Gastroesophageal sphincter (tissue), 4 donors: ENCODE data around the gene FBXO28. TPM values are rescaled to one million over a fixed set of nuclear protein-coding genes. Genes with fewer than 3 reads are reported as not detected.
A peak's percentile ranks its signal among the peaks of the same experiment; 100 is the strongest.
"Not testable (repeated sequence)": the region's sequence is repeated elsewhere in the genome, so short reads cannot be mapped to it uniquely, and the experiment has no call there.

Experiments used
- ATAC-seq: fragments of 150-250 bp; one replicate; pipeline ENCODE4 v1.9.1; 2016; ENCODE audit warnings: mild to moderate bottlenecking, moderate library complexity
- H3K27ac ChIP-seq, 4 donors: fragments of 200-600 bp; sonication (generic) in 3 of 4; 1 replicate in 3 of 4; 2 replicates in 1 of 4; pipeline ENCODE4 v1.5.1; 2016 to 2019
- H3K27me3 ChIP-seq: fragments of 200-600 bp; sonication (generic); one replicate; pipeline ENCODE4 v1.5.1; 2019
- H3K36me3 ChIP-seq, 2 donors: fragments of 200-600 bp; sonication (generic); one replicate each; pipeline ENCODE4 v1.5.1; 2019; ENCODE audit warnings: control low read depth in 1 of 2
- H3K4me1 ChIP-seq, 3 donors: fragments of 200-600 bp; sonication (generic); 1 replicate in 2 of 3; 2 replicates in 1 of 3; pipeline ENCODE4 v1.5.1; 2016 to 2019; ENCODE audit warnings: control low read depth in 2 of 3
- H3K4me3 ChIP-seq, 2 donors: fragments of 200-600 bp; sonication (generic); one replicate each; pipeline ENCODE4 v1.5.1; 2019; ENCODE audit warnings: mild to moderate bottlenecking in 1 of 2, moderate library complexity in 1 of 2
- H3K9me3 ChIP-seq, 3 donors: fragments of 200-600 bp; sonication (generic); one replicate each; pipeline ENCODE4 v1.5.1; 2017 to 2019; ENCODE audit warnings: control low read depth in 2 of 3
- CTCF ChIP-seq, 4 experiments: fragments of 200-600 bp in 2 of 4; fragments of 450-650 bp in 2 of 4; sonication (generic) in 1 of 4; IDR thresholded peaks; one replicate each; pipeline ENCODE4 v1.5.1; 2017 to 2019; ENCODE audit warnings: antibody characterized with exemption in 4 of 4, mild to moderate bottlenecking in 2 of 4, moderate library complexity in 2 of 4
- EP300 ChIP-seq: sonication (generic); formaldehyde crosslinking; IDR thresholded peaks from one replicate; pipeline ENCODE4 v1.6.1; 2017; ENCODE audit warnings: antibody characterized with exemption, mild to moderate bottlenecking
- POLR2A ChIP-seq, 2 donors: fragments of 450-650 bp; IDR thresholded peaks; one replicate each; pipeline ENCODE4 v1.6.1; 2017; ENCODE audit warnings: antibody characterized with exemption in 2 of 2, mild to moderate bottlenecking in 2 of 2, moderate library complexity in 1 of 2
- POLR2AphosphoS5 ChIP-seq: sonication (generic); formaldehyde crosslinking; IDR thresholded peaks from one replicate; pipeline ENCODE4 v1.6.1; 2017; ENCODE audit warnings: antibody characterized with exemption
- WGBS, 2 donors: methylation state at CpG; one replicate each; pipeline ENCODE4 v1.1.5; 2018; ENCODE audit warnings: low coverage in 1 of 2; 5-methylcytosine and 5-hydroxymethylcytosine counted together
- small RNA-seq, 4 donors: library from RNA; depleted of rRNA; stranded (forward); fragments of <200 nt; gene quantifications; one replicate each; pipeline ENCODE3, GENCODE V24; 2016
- total RNA-seq, 4 donors: library from RNA; depleted of rRNA; stranded (reverse); fragments of >200 nt; gene quantifications; one replicate each; pipeline ENCODE4 v1.1.0, GENCODE V29; 2016

FBXO28 gene
- total RNA-seq, 4 donors from 2014 or later: 26.5 to 38.1 (median 34.7) TPM

GRCh38 chr1:224203243-224204016, 89.5 kb downstream of the FBXO28 start:
- no peaks in the 10 kb centered on the region for H3K27me3 ChIP-seq
- H3K9me3 ChIP-seq: no peaks in the 10 kb centered on the region
- TF ChIP-seq CTCF (IDR thresholded peaks at IDR 0.05): no peak
- no peak for TF ChIP-seq EP300
- no peak for TF ChIP-seq POLR2A (IDR thresholded peaks at IDR 0.05)
- TF ChIP-seq POLR2AphosphoS5: no peak
- no peak overlapping the region for H3K4me3 ChIP-seq
- ATAC-seq: peak; percentile 48
- WGBS, 2 donors: 32 to 40% methylated on average over 5 to 7 of the region's 8 CpGs
- H3K36me3 ChIP-seq: no peaks in the 10 kb centered on the region
- peaks cover 0 to 28% (median 8%) of the 10 kb centered on the region in 3 donors for H3K4me1 ChIP-seq
- H3K27ac ChIP-seq: peak overlapping the region in 2 of 4 donors; percentile 17 to 27

- WGBS, 2 donors: 100% methylated on average over 1 of the region's 4 CpGs; no CpG with 5 or more reads in 1 of the 2 donors
- Histone ChIP-seq H3K36me3 (no peaks in the 10 kb centered on the region), H3K9me3 (no peaks in the 10 kb centered on the region), H3K27me3 (no peaks in the 10 kb centered on the region), H3K4me3 (no peak overlapping the region), H3K4me1 (peaks cover 0 to 28% (median 8%) of the 10 kb centered on the region in 3 donors), H3K27ac (peak overlapping the region in 2 of 4 donors; percentile 19 to 59)
- ATAC-seq: peak; percentile 37
- TF ChIP-seq EP300: no peak
- TF ChIP-seq POLR2AphosphoS5: no peak
- TF ChIP-seq CTCF (IDR thresholded peaks at IDR 0.05): no peak
- TF ChIP-seq POLR2A (IDR thresholded peaks at IDR 0.05): no peak
Measured at GRCh38 chr1:224205438-224205840, 91.5 kb downstream of the FBXO28 start.

GRCh38 chr1:224205931-224206538, 92.1 kb downstream of the FBXO28 start:
- not testable (repeated sequence) for H3K9me3 ChIP-seq, H3K36me3 ChIP-seq, H3K4me3 ChIP-seq, H3K27me3 ChIP-seq, ATAC-seq
- WGBS, 2 donors: 83% methylated on average over 9 to 10 of the region's 10 CpGs
- Histone ChIP-seq H3K4me1 (peaks cover 0 to 33% (median 8%) of the 10 kb centered on the region in 3 donors), H3K27ac (peak overlapping the region in 2 of 4 donors; percentile 19 to 59)

GRCh38 chr1:224211206-224211962, 97.5 kb downstream of the FBXO28 start:
- Histone ChIP-seq H3K9me3 (no peaks in the 10 kb centered on the region), H3K4me3 (no peak overlapping the region), H3K27me3 (no peaks in the 10 kb centered on the region), H3K36me3 (no peaks in the 10 kb centered on the region), H3K4me1 (peaks cover 0 to 38% (median 3%) of the 10 kb centered on the region in 3 donors), H3K27ac (no peak overlapping the region)
- no peak for ATAC-seq
- 13 to 27% methylated on average over 3 to 4 of the region's 4 CpGs for WGBS, 2 donors
- TF ChIP-seq EP300 (no peak), POLR2A (IDR thresholded peaks at IDR 0.05) (no peak), CTCF (IDR thresholded peaks at IDR 0.05) (no peak), POLR2AphosphoS5 (no peak)

Small RNA genes within 50 kb of the gene (small RNA-seq; reads per million reads assigned to genes)
- 0 to 0.25 (median 0) reads per million in 4 donors for gene AC092809.3
- 0 to 0.09 (median 0) reads per million in 4 donors for gene RF00139
- 0 reads per million in 4 donors for gene RN7SKP49

Other genes starting within 250 kb of the FBXO28 start
- gene DEGS1, start 69.1 kb downstream of the FBXO28 start, total RNA-seq: 100 to 1,000 TPM; 118 to 150 (median 138) TPM
- gene NVL, start 216.1 kb downstream of the FBXO28 start, total RNA-seq: 10 to 100 TPM; 11.7 to 40.5 (median 15.4) TPM
- 10 to 100 TPM; 35.3 to 63.4 (median 41.5) TPM for gene CNIH4, start 242.8 kb downstream of the FBXO28 start, total RNA-seq